ENCODE results near the gene SLC17A2.

- no peak for TF ChIP-seq CTCF (IDR thresholded peaks at IDR 0.05)
- no peak for TF ChIP-seq POLR2A (IDR thresholded peaks at IDR 0.05)
These were observed 34.7 kb downstream of the SLC17A2 start for GRCh38 chr6:25895771-25896170.

Measured in Peyer's patch (tissue), 4 donors.